Activated CD8-positive, alpha-beta T cell treated with anti-CD3 and anti-CD28 coated beads for 36 hours (primary cell): ENCODE results near the gene ARHGAP12. TPM values are rescaled to one million over a fixed set of nuclear protein-coding genes. Genes with fewer than 3 reads are reported as not detected.

Experiments
- ATAC-seq: fragments of 200-7000 bp; cut with Tn5 transposase; one replicate; pipeline ENCODE4 v1.10.0; 2021; ENCODE audit warnings: mild to moderate bottlenecking, moderate library complexity
- CTCF ChIA-PET: fragments of 350-600 bp; sonication (Branson Sonifier 250); formaldehyde crosslinking; loops from one replicate; lab custom pipeline; 2021; ENCODE audit warnings: antibody characterized with exemption; lab: Charles Lee
- POLR2A ChIA-PET: fragments of 350-600 bp; sonication (Branson Sonifier 250); formaldehyde crosslinking; loops from one replicate; lab custom pipeline; 2021; ENCODE audit warnings: antibody characterized with exemption; lab: Charles Lee
- DNase-seq: peaks from one replicate; pipeline ENCODE4 v3.0.0-alpha.2; 2020
- H3K27ac Mint-ChIP-seq: one replicate; pipeline ENCODE4 v1.8.0; 2021; ENCODE audit warnings: mild to moderate bottlenecking, mixed read lengths
- H3K27me3 Mint-ChIP-seq: one replicate; pipeline ENCODE4 v1.8.0; 2021; ENCODE audit warnings: mixed read lengths
- H3K36me3 Mint-ChIP-seq: one replicate; pipeline ENCODE4 v1.8.0; 2021; ENCODE audit warnings: low read depth, mixed read lengths
- H3K4me1 Mint-ChIP-seq: one replicate; pipeline ENCODE4 v1.8.0; 2021; ENCODE audit warnings: low read depth, mixed read lengths
- H3K4me3 Mint-ChIP-seq: one replicate; pipeline ENCODE4 v1.8.0; 2021; ENCODE audit warnings: mild to moderate bottlenecking, moderate library complexity, mixed read lengths
- H3K9me3 Mint-ChIP-seq: one replicate; pipeline ENCODE4 v1.8.0; 2021; ENCODE audit warnings: mixed read lengths
- CTCF ChIP-seq: fragments of 200-600 bp; IDR thresholded peaks from one replicate; pipeline ENCODE4 v1.8.0; 2022; ENCODE audit warnings: antibody characterized with exemption, mild to moderate bottlenecking
- intact Hi-C: fragments of 100-400 bp; cut with micrococcal nuclease; formaldehyde crosslinking; loops from one replicate; pipeline ENCODE4 v1.10.0; 2022
- total RNA-seq, 2 experiments: library from RNA; stranded (reverse); gene quantifications; one replicate each; pipeline ENCODE4 v1.2.3, GENCODE V29; 2021

ARHGAP12 gene
- total RNA-seq, 2 experiments from 2014 or later, result 4.0 to 4.3 TPM

DNA sequence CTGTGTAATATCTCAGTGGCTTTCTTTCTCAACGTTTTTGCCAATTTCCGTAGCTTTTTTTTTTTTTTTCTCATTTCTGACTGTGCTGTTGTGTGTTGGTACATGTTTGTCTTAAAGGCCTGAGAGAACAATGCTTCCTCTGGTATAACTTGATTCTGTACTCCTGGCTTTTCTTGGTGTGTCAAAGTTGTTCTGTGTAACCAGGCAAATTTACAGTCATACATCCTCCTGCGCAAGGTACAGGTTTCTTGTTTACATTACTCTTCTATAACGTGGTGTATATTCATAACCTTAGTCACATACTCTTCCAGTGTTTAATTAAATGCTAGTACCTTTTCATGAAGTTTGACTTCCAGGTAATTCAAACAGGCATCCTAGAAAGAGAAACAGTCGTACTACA lies 8.3 kb upstream of the ARHGAP12 start:
- Mint-ChIP-seq H3K4me1 (peaks cover 10% of the 10 kb centered on the region), H3K4me3 (no peak overlapping the region), H3K27ac (no peak overlapping the region), H3K36me3 (no peaks in the 10 kb centered on the region), H3K27me3 (no peaks in the 10 kb centered on the region), H3K9me3 (no peaks in the 10 kb centered on the region)
- ATAC-seq, result no peak
- no peak for TF ChIP-seq CTCF
- ChIA-PET CTCF (no interaction called here), POLR2A (no interaction called here)
- no peak for DNase-seq
- intact Hi-C loops, result no loop called here

- H3K27ac Mint-ChIP-seq, result no peak overlapping the region
- TF ChIP-seq CTCF, result no peak
- H3K4me3 Mint-ChIP-seq, result no peak overlapping the region
- ChIA-PET POLR2A (no interaction called here), CTCF (no interaction called here)
- no peaks in the 10 kb centered on the region for H3K9me3 Mint-ChIP-seq
- intact Hi-C loops, result no loop called here
- DNase-seq, result no peak
- H3K36me3 Mint-ChIP-seq, result no peaks in the 10 kb centered on the region
- peaks cover 6% of the 10 kb centered on the region for H3K4me1 Mint-ChIP-seq
- no peak for ATAC-seq
- no peaks in the 10 kb centered on the region for H3K27me3 Mint-ChIP-seq
Observed at GRCh38 chr10:31936086-31936485, 7.5 kb upstream of the ARHGAP12 start.

GRCh38 chr10:31935678-31936077 lies 7.0 kb upstream of the ARHGAP12 start:
- ChIA-PET POLR2A (no interaction called here), CTCF (interaction anchor here (0.9 kb wide), 1 partner anchor 74 kb away, joined by 3 read pairs; no protein-coding TSS in a partner anchor)
- Mint-ChIP-seq H3K27ac (no peak overlapping the region), H3K9me3 (no peaks in the 10 kb centered on the region), H3K4me1 (peaks cover 2% of the 10 kb centered on the region), H3K4me3 (no peak overlapping the region), H3K36me3 (no peaks in the 10 kb centered on the region), H3K27me3 (no peaks in the 10 kb centered on the region)
- ATAC-seq (no peak), DNase-seq (no peak)
- TF ChIP-seq CTCF, result no peak
- intact Hi-C loops, result no loop called here

DNA sequence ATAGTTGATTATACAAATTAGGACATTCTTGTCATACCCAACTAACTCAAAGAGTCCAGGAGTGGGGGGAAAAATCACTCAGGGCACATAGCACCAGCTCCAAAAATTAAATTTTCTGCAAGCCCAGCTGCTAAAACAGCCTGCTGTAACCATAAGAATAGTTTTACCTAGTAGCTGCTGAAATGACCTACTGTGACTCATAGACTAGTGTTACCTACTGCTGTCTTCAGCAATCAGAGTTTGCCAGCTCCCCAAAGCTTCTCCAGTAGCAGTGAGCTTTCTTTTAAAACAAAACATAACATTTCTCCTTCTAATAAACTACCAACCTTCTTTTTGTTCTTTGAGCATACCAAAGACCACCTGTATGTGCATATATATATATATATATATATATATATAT lies 4.2 kb upstream of the ARHGAP12 start:
- ChIA-PET POLR2A (no interaction called here), CTCF (interaction anchor here (0.6 to 1.1 kb wide), 2 partner anchors 71 to 72 kb away, joined by 3 read pairs; no protein-coding TSS in a partner anchor)
- intact Hi-C loops, result no loop called here
- H3K9me3 Mint-ChIP-seq, result no peaks in the 10 kb centered on the region
- no peaks in the 10 kb centered on the region for H3K27me3 Mint-ChIP-seq
- DNase-seq, result no peak
- H3K27ac Mint-ChIP-seq, result no peak overlapping the region
- no peak for TF ChIP-seq CTCF
- no peak overlapping the region for H3K4me3 Mint-ChIP-seq
- H3K36me3 Mint-ChIP-seq, result no peaks in the 10 kb centered on the region
- peaks cover 12% of the 10 kb centered on the region for H3K4me1 Mint-ChIP-seq
- no peak for ATAC-seq

GRCh38 chr10:31930856-31931255 lies 2.2 kb upstream of the ARHGAP12 start:
- H3K27me3 Mint-ChIP-seq, result no peaks in the 10 kb centered on the region
- no peak overlapping the region for H3K4me3 Mint-ChIP-seq
- ATAC-seq, result no peak
- DNase-seq, result no peak
- no peak overlapping the region for H3K27ac Mint-ChIP-seq
- H3K36me3 Mint-ChIP-seq, result no peaks in the 10 kb centered on the region
- intact Hi-C loops, result no loop called here
- no peak for TF ChIP-seq CTCF
- CTCF ChIA-PET, result interaction anchor here (1.7 to 3.1 kb wide), 4 partner anchors 17 to 74 kb away, joined by 4 to 13 read pairs (median 7); no protein-coding TSS in a partner anchor
- H3K9me3 Mint-ChIP-seq, result no peaks in the 10 kb centered on the region
- POLR2A ChIA-PET, result interaction anchor here (1.2 kb wide), 1 partner anchor 10 kb away, joined by 5 read pairs; no protein-coding TSS in a partner anchor
- H3K4me1 Mint-ChIP-seq, result peaks cover 27% of the 10 kb centered on the region
